Sigmoid colon (tissue), 4 donors: Measurements from ENCODE around the gene STAMBPL1.

Experiments
- CTCF ChIP-seq, 4 experiments: fragments of 450-650 bp in 3 of 4; fragments of 200-600 bp in 1 of 4; IDR thresholded peaks; one replicate each; pipeline ENCODE4 v1.5.1; 2016 to 2019; ENCODE audit warnings: antibody characterized with exemption in 4 of 4, mild to moderate bottlenecking in 3 of 4, moderate library complexity in 2 of 4
- EP300 ChIP-seq, 4 donors: sonication (generic); formaldehyde crosslinking; IDR thresholded peaks; one replicate each; pipeline ENCODE4 v1.6.1; 2017; ENCODE audit warnings: antibody characterized with exemption in 4 of 4
- POLR2A ChIP-seq, 2 donors: fragments of 450-650 bp; IDR thresholded peaks; one replicate each; pipeline ENCODE4 v1.6.1; 2016; ENCODE audit warnings: antibody characterized with exemption in 2 of 2, mild to moderate bottlenecking in 2 of 2, moderate library complexity in 2 of 2
- POLR2AphosphoS5 ChIP-seq, 4 donors: sonication (generic); formaldehyde crosslinking; IDR thresholded peaks; one replicate each; pipeline ENCODE4 v1.6.1; 2017; ENCODE audit warnings: antibody characterized with exemption in 4 of 4

GRCh38 chr10:88830643-88831268 is 49.3 kb upstream of the STAMBPL1 start:
- TF ChIP-seq POLR2A (IDR thresholded peaks at IDR 0.05): no peak
- TF ChIP-seq CTCF (IDR thresholded peaks at IDR 0.05): no peak
- no peak for TF ChIP-seq POLR2AphosphoS5 (IDR thresholded peaks at IDR 0.05)
- no peak for TF ChIP-seq EP300 (IDR thresholded peaks at IDR 0.05)
